A549 (cell line): ENCODE measurements around the gene PRKN. TPM values are rescaled to one million over a fixed set of nuclear protein-coding genes. Genes with fewer than 3 reads are reported as not detected.

Source experiments
- ATAC-seq, 2 experiments: fragments of 200-7000 bp in 1 of 2; fragments of >200 bp in 1 of 2; cut with Nextera tagmentation in 1 of 2; cut with Tn5 transposase in 1 of 2; 3 replicates each; pipeline versions ENCODE4 v1.8.0 to v1.9.1; 2018 to 2020; ENCODE audit warnings: mild to moderate bottlenecking in 1 of 2, moderate library complexity in 1 of 2
- CTCF ChIA-PET: fragments of 300-600 bp; sonication (Branson Sonifier 250); formaldehyde crosslinking; extraction: SDS; loops from one replicate; lab custom pipeline; 2021; ENCODE audit warnings: antibody characterized with exemption, inconsistent platforms; lab: Yijun Ruan, JAX
- POLR2A ChIA-PET: fragments of 350-600 bp; formaldehyde crosslinking; extraction: SDS; loops from one replicate; lab custom pipeline; 2021; ENCODE audit warnings: antibody characterized with exemption, inconsistent platforms; lab: Yijun Ruan, JAX
- DNase-seq, 2 experiments: peaks; one replicate each; pipeline versions ENCODE4 v3.0.0 to v3.0.0-alpha.2; 2011 to 2016; ENCODE audit warnings: low read depth in 1 of 2, low spot score in 1 of 2
- FAIRE-seq: peaks from 2 replicates; lab custom pipeline; 2011; peaks lifted over from hg19 to GRCh38; lab: Jason Lieb, UNC
- H3K27ac ChIP-seq, 2 experiments: fragments of >200 bp; sonication (Bioruptor Twin); formaldehyde crosslinking; 3 replicates each; pipeline ENCODE4 v1.5.1; 2016 to 2017
- H3K4me1 ChIP-seq: fragments of >200 bp; sonication (Bioruptor Twin); formaldehyde crosslinking; 3 replicates; pipeline ENCODE4 v1.6.1; 2016
- H3K4me2 ChIP-seq: fragments of >200 bp; sonication (Bioruptor Twin); formaldehyde crosslinking; 3 replicates; pipeline ENCODE4 v1.6.1; 2016
- H3K4me3 ChIP-seq: fragments of >200 bp; sonication (Bioruptor Twin); formaldehyde crosslinking; 3 replicates; pipeline ENCODE4 v1.5.1; 2016
- H3K9me3 ChIP-seq: fragments of >200 bp; sonication (Bioruptor Twin); formaldehyde crosslinking; 3 replicates; pipeline ENCODE4 v1.6.1; 2016
- ATOH8 ChIP-seq: fragments of 250-450 bp; sonication (Bioruptor Pico); IDR thresholded peaks from 2 replicates; pipeline ENCODE4 v1.5.0; 2020; ENCODE audit warnings: low read depth, mild to moderate bottlenecking, moderate library complexity
- BCL3 ChIP-seq: fragments of >200 bp; sonication (Bioruptor Twin); formaldehyde crosslinking; IDR thresholded peaks from 3 replicates; pipeline ENCODE4 v1.6.1; 2016
- BHLHE40 ChIP-seq: IDR thresholded peaks from 2 replicates; pipeline ENCODE4 v1.6.1; 2012; ENCODE audit warnings: low read depth, low read length, inconsistent platforms
- CEBPB ChIP-seq, 2 experiments: fragments of >200 bp in 1 of 2; sonication (Bioruptor Twin) in 1 of 2; formaldehyde crosslinking in 1 of 2; IDR thresholded peaks; 2 replicates each; pipeline ENCODE4 v1.6.1; 2012 to 2016
- E2F6 ChIP-seq: IDR thresholded peaks from 2 replicates; pipeline ENCODE4 v1.6.1; 2012; ENCODE audit warnings: low read depth, borderline replicate concordance
- EHMT2 ChIP-seq: fragments of 200-600 bp; sonication (generic); IDR thresholded peaks from 2 replicates; pipeline ENCODE4 v1.6.1; 2016; ENCODE audit warnings: antibody characterized with exemption, low read depth, mild to moderate bottlenecking, moderate library complexity
- ELK1 ChIP-seq: fragments of 150-350 bp; IDR thresholded peaks from 2 replicates; pipeline ENCODE4 v1.6.1; 2014; ENCODE audit warnings: low read depth, mild to moderate bottlenecking, low read length
- ESRRA ChIP-seq: fragments of 150-350 bp; IDR thresholded peaks from 2 replicates; pipeline ENCODE4 v1.6.1; 2014; ENCODE audit warnings: mild to moderate bottlenecking, low read length, borderline replicate concordance
- GATA3 ChIP-seq: IDR thresholded peaks from 2 replicates; pipeline ENCODE4 v1.6.1; 2012; ENCODE audit warnings: borderline replicate concordance
- HDAC2 ChIP-seq: fragments of 200-600 bp; sonication (generic); IDR thresholded peaks from 2 replicates; pipeline ENCODE4 v1.6.1; 2016
- HOXB13 ChIP-seq: fragments of 250-450 bp; sonication (Bioruptor Pico); IDR thresholded peaks from 2 replicates; pipeline ENCODE4 v1.5.0; 2020; ENCODE audit warnings: low read depth, mild to moderate bottlenecking, moderate library complexity
- HOXB5 ChIP-seq: fragments of 250-450 bp; sonication (Bioruptor Pico); IDR thresholded peaks from 2 replicates; pipeline ENCODE4 v1.5.0; 2020; ENCODE audit warnings: mild to moderate bottlenecking, moderate library complexity
- KDM5A ChIP-seq: fragments of 200-600 bp; sonication (generic); IDR thresholded peaks from 2 replicates; pipeline ENCODE4 v1.6.1; 2016; ENCODE audit warnings: antibody characterized with exemption, mild to moderate bottlenecking
- MAFK ChIP-seq: fragments of 450-650 bp; IDR thresholded peaks from 2 replicates; pipeline ENCODE4 v1.6.1; 2014; ENCODE audit not compliant: partially characterized antibody
- MAZ ChIP-seq: fragments of 150-350 bp; IDR thresholded peaks from 2 replicates; pipeline ENCODE4 v1.6.1; 2014; ENCODE audit warnings: antibody characterized with exemption, low read depth, low read length, borderline replicate concordance
- NFE2L2 ChIP-seq: fragments of 150-350 bp; conservative IDR thresholded peaks from 2 replicates; pipeline ENCODE4 v1.6.1; 2014; ENCODE audit warnings: low read length
- PBX3 ChIP-seq: IDR thresholded peaks from 2 replicates; pipeline ENCODE4 v1.6.1; 2012
- PHF8 ChIP-seq: fragments of 200-600 bp; sonication (generic); IDR thresholded peaks from 2 replicates; pipeline ENCODE4 v1.6.1; 2016; ENCODE audit warnings: low read depth, mild to moderate bottlenecking, antibody characterized with exemption, moderate library complexity, borderline replicate concordance
- POLR2A ChIP-seq: IDR thresholded peaks from 2 replicates; pipeline ENCODE4 v1.6.1; 2012; ENCODE audit warnings: mild to moderate bottlenecking, low read length
- ZFP36 ChIP-seq: fragments of 450-650 bp; IDR thresholded peaks from 2 replicates; pipeline ENCODE4 v1.6.1; 2014; ENCODE audit warnings: borderline replicate concordance; ENCODE audit not compliant: partially characterized antibody
- ZNF302 ChIP-seq: fragments of 250-450 bp; sonication (Bioruptor Pico); IDR thresholded peaks from 2 replicates; pipeline ENCODE4 v1.9.0; 2021; ENCODE audit warnings: inconsistent platforms, mild to moderate bottlenecking, moderate library complexity
- WGBS: methylation state at CpG from one replicate; pipeline ENCODE4 v1.1.6; 2017; ENCODE audit errors: missing lambda C conversion rate; 5-methylcytosine and 5-hydroxymethylcytosine counted together
- polyA plus RNA-seq, 4 experiments: library from polyadenylated mRNA; depleted of rRNA in 3 of 4; stranded (reverse); fragments of >200 nt; fragmentation: RNase III in 1 of 4; extraction: RNeasy Plus Mini Kit Qiagen cat#74134 plus additional on column Dnase treatment in 1 of 4; gene quantifications; 2 replicates in 3 of 4; 3 replicates in 1 of 4; pipeline ENCODE4 v1.2.3, GENCODE V29; 2011 to 2017

PRKN gene
- polyA plus RNA-seq, 2 of the 4 experiments (the other 2 are of a cell fraction), result 0.36 to 0.39 TPM

- TF ChIP-seq HOXB13 (CRISPR knock-in tag) (no peak), BHLHE40 (no peak), ELK1 (no peak), E2F6 (no peak), CEBPB (IDR thresholded peaks at IDR 0.05) (peak; percentile 77 to 88; a peak in 3 of 4 replicates), PBX3 (no peak)
These were observed 1358.2 kb downstream of the PRKN start (continued) for GRCh38 chr6:161369339-161369738.

GRCh38 chr6:161368514-161368913 is 1359.1 kb downstream of the PRKN start:
- TF ChIP-seq HDAC2, result no peak
- no peak for TF ChIP-seq ATOH8 (CRISPR knock-in tag)
- TF ChIP-seq POLR2A, result no peak
- WGBS, result 68% methylated on average over 3 of the region's 7 CpGs
- Histone ChIP-seq H3K27ac (peak overlapping the region in 1 of 2 experiments; percentile 54; a peak in 3 of 6 replicates), H3K4me3 (no peak overlapping the region), H3K4me1 (peaks cover 8% of the 10 kb centered on the region; the same call in 1 of the 3 replicates), H3K9me3 (peaks cover 2% of the 10 kb centered on the region; the same call in 2 of the 3 replicates), H3K4me2 (no peak overlapping the region)
- CTCF ChIA-PET, result interaction anchor here (0.7 to 13.4 kb wide), 4 partner anchors 16 to 439 kb away, joined by 3 to 223 read pairs (median 3); no protein-coding TSS in a partner anchor
- FAIRE-seq (no peak), ATAC-seq (no peak), DNase-seq (no peak)
- POLR2A ChIA-PET, result no interaction called here

- ChIA-PET CTCF (interaction anchor here (0.8 to 13.4 kb wide), 4 partner anchors 64 to 438 kb away, joined by 3 to 223 read pairs (median 5); no protein-coding TSS in a partner anchor), POLR2A (no interaction called here)
- WGBS, result 73% methylated on average over 11 of the region's 12 CpGs
- H3K4me1 ChIP-seq, result peaks cover 8% of the 10 kb centered on the region; the same call in 1 of the 3 replicates
- no peak for TF ChIP-seq KDM5A
- no peak overlapping the region for H3K4me2 ChIP-seq
- peaks cover 4% of the 10 kb centered on the region; the same call in 2 of the 3 replicates for H3K9me3 ChIP-seq
- no peak for FAIRE-seq
- no peak for DNase-seq
- H3K27ac ChIP-seq, result no peak overlapping the region
- no peak for ATAC-seq
- H3K4me3 ChIP-seq, result no peak overlapping the region
These were observed 1360.1 kb downstream of the PRKN start for GRCh38 chr6:161367472-161367871.

- WGBS, result 77% methylated on average over 11 of the region's 11 CpGs
- no peak overlapping the region for H3K4me2 ChIP-seq
- no peak for ATAC-seq
- TF ChIP-seq MAZ, result no peak
- peak; percentile 47 for TF ChIP-seq MAFK
- peaks cover 10% of the 10 kb centered on the region; the same call in 2 of the 3 replicates for H3K9me3 ChIP-seq
- ChIA-PET POLR2A (no interaction called here), CTCF (interaction anchor here (1.0 to 2.2 kb wide), 5 partner anchors 9 to 617 kb away, joined by 3 to 7 read pairs (median 3); no protein-coding TSS in a partner anchor)
- H3K4me1 ChIP-seq, result peaks cover 8% of the 10 kb centered on the region; the same call in 1 of the 3 replicates
- H3K27ac ChIP-seq, result no peak overlapping the region
- no peak overlapping the region for H3K4me3 ChIP-seq
- FAIRE-seq, result no peak
- DNase-seq, result no peak
These were observed 1361.2 kb downstream of the PRKN start for GRCh38 chr6:161366301-161366923.

- Histone ChIP-seq H3K9me3 (peaks cover 10% of the 10 kb centered on the region; the same call in 2 of the 3 replicates), H3K4me3 (no peak overlapping the region), H3K27ac (no peak overlapping the region), H3K4me1 (peaks cover 8% of the 10 kb centered on the region; the same call in 1 of the 3 replicates), H3K4me2 (no peak overlapping the region)
- ChIA-PET POLR2A (no interaction called here), CTCF (interaction anchor here (1.0 to 2.2 kb wide), 4 partner anchors 10 to 616 kb away, joined by 3 to 7 read pairs (median 4); no protein-coding TSS in a partner anchor)
- FAIRE-seq (no peak), DNase-seq (no peak), ATAC-seq (no peak)
- 66% methylated on average over 6 of the region's 6 CpGs for WGBS
- no peak for TF ChIP-seq ZNF302 (CRISPR knock-in tag)
- TF ChIP-seq E2F6, result no peak
- TF ChIP-seq GATA3, result no peak
- TF ChIP-seq ESRRA, result no peak
- TF ChIP-seq NFE2L2, result no peak
- TF ChIP-seq PHF8, result no peak
- TF ChIP-seq ZFP36, result no peak
- TF ChIP-seq BCL3, result no peak
- no peak for TF ChIP-seq MAFK
- TF ChIP-seq EHMT2, result no peak
- TF ChIP-seq HOXB5, result no peak
These were observed 1361.9 kb downstream of the PRKN start for GRCh38 chr6:161365633-161366032.
